IMR-90 (cell line): ENCODE results near the gene VAMP5. TPM values are rescaled to one million over a fixed set of nuclear protein-coding genes. Genes with fewer than 3 reads are reported as not detected.

ENCODE experiments used
- ATAC-seq: fragments of 200-7000 bp; cut with Tn5 transposase; 2 replicates; pipeline ENCODE4 v1.9.1; 2020; ENCODE audit warnings: low read depth, mild to moderate bottlenecking, moderate library complexity
- BruUV-seq: library from RNA; stranded (reverse); fragments of 400-500 nt; replicated peaks from 2 replicates; lab custom pipeline; 2021; lab: Mats Ljungman, UMichigan
- CTCF ChIA-PET: fragments of 300-600 bp; formaldehyde crosslinking; extraction: SDS; loops from one replicate; lab custom pipeline; 2021; ENCODE audit warnings: antibody characterized with exemption; lab: Yijun Ruan, JAX
- POLR2A ChIA-PET: fragments of 300-600 bp; sonication (Branson Sonifier 250); formaldehyde crosslinking; loops from one replicate; lab custom pipeline; 2022; ENCODE audit warnings: antibody characterized with exemption; ENCODE audit not compliant: unreplicated experiment; lab: Charles Lee
- DNase-seq: peaks from one replicate; pipeline ENCODE4 v3.0.0; 2013
- H2AFZ ChIP-seq: replicated peaks from 2 replicates; pipeline ENCODE3; 2013; ENCODE audit warnings: low read length, mild to moderate bottlenecking; ENCODE audit not compliant: poor library complexity
- H2AK5ac ChIP-seq: 2 replicates; pipeline ENCODE4 v1.6.1; 2013; ENCODE audit warnings: low read depth, low read length, inconsistent platforms
- H2AK9ac ChIP-seq: replicated peaks from 2 replicates; pipeline ENCODE3; 2013; ENCODE audit warnings: mild to moderate bottlenecking, low read depth, low read length, moderate library complexity; ENCODE audit not compliant: poor library complexity
- H2BK120ac ChIP-seq: 2 replicates; pipeline ENCODE4 v1.6.1; 2013; ENCODE audit warnings: low read depth, low read length, inconsistent platforms
- H2BK15ac ChIP-seq: 3 replicates; pipeline ENCODE4 v1.6.1; 2013; ENCODE audit warnings: low read depth, low read length, inconsistent platforms
- H2BK20ac ChIP-seq: 2 replicates; pipeline ENCODE4 v1.6.1; 2013; ENCODE audit warnings: low read depth, mild to moderate bottlenecking, inconsistent platforms, low read length, moderate library complexity
- H2BK5ac ChIP-seq: 2 replicates; pipeline ENCODE4 v1.6.1; 2013; ENCODE audit warnings: mild to moderate bottlenecking, low read depth, low read length, inconsistent platforms; ENCODE audit not compliant: poor library complexity, severe bottlenecking
- H3K14ac ChIP-seq: replicated peaks from 2 replicates; pipeline ENCODE4 v1.6.1; 2013; ENCODE audit warnings: low read depth, low read length, inconsistent platforms
- H3K18ac ChIP-seq: 2 replicates; pipeline ENCODE4 v1.6.1; 2013; ENCODE audit warnings: low read depth, low read length, control low read depth
- H3K23ac ChIP-seq: 2 replicates; pipeline ENCODE4 v1.6.1; 2013; ENCODE audit warnings: low read depth, low read length, inconsistent platforms
- H3K27ac ChIP-seq: 2 replicates; pipeline ENCODE4 v1.5.1; 2013; ENCODE audit warnings: mild to moderate bottlenecking, control low read depth, low read length; ENCODE audit not compliant: insufficient read depth
- H3K27me3 ChIP-seq: 2 replicates; pipeline ENCODE4 v1.6.1; 2013; ENCODE audit warnings: low read length; ENCODE audit not compliant: control insufficient read depth, insufficient read depth
- H3K36me3 ChIP-seq: 2 replicates; pipeline ENCODE4 v1.6.1; 2013; ENCODE audit warnings: low read length, mixed read lengths; ENCODE audit not compliant: control insufficient read depth, insufficient read depth
- H3K4ac ChIP-seq: 2 replicates; pipeline ENCODE4 v1.6.1; 2013; ENCODE audit warnings: low read depth, low read length, inconsistent platforms
- H3K4me1 ChIP-seq: 2 replicates; pipeline ENCODE4 v1.6.1; 2013; ENCODE audit warnings: low read length, mixed read lengths; ENCODE audit not compliant: control insufficient read depth, insufficient read depth
- H3K4me2 ChIP-seq: 2 replicates; pipeline ENCODE4 v1.6.1; 2013; ENCODE audit warnings: low read depth, mild to moderate bottlenecking, control low read depth, low read length, moderate library complexity
- H3K4me3 ChIP-seq: 2 replicates; pipeline ENCODE4 v1.5.1; 2013; ENCODE audit warnings: low read depth, mild to moderate bottlenecking, control low read depth, low read length, moderate library complexity; ENCODE audit not compliant: insufficient read depth
- H3K56ac ChIP-seq: 2 replicates; pipeline ENCODE4 v1.6.1; 2013; ENCODE audit warnings: low read length, inconsistent platforms; ENCODE audit not compliant: insufficient read depth; ENCODE audit errors: extremely low read depth
- H3K79me1 ChIP-seq, 2 experiments: 2 replicates each; pipeline ENCODE4 v1.6.1; 2013; ENCODE audit warnings: low read length in 2 of 2, inconsistent platforms in 1 of 2, low read depth in 1 of 2
- H3K9ac ChIP-seq: 2 replicates; pipeline ENCODE4 v1.6.1; 2013; ENCODE audit warnings: low read depth, low read length, control low read depth
- H3K9me1 ChIP-seq: 2 replicates; pipeline ENCODE4 v1.6.1; 2013; ENCODE audit warnings: low read length, inconsistent platforms; ENCODE audit not compliant: insufficient read depth
- H3K9me3 ChIP-seq: 2 replicates; pipeline ENCODE4 v1.6.1; 2013; ENCODE audit warnings: low read length; ENCODE audit not compliant: control insufficient read depth, insufficient read depth
- H4K20me1 ChIP-seq: 2 replicates; pipeline ENCODE4 v1.6.1; 2013; ENCODE audit warnings: low read length, inconsistent platforms; ENCODE audit not compliant: insufficient read depth
- H4K5ac ChIP-seq: 2 replicates; pipeline ENCODE4 v1.6.1; 2013; ENCODE audit warnings: mild to moderate bottlenecking, low read depth, low read length, control low read depth
- H4K8ac ChIP-seq, 2 experiments: 2 replicates each; pipeline ENCODE4 v1.6.1; 2013; ENCODE audit warnings: low read depth in 2 of 2, low read length in 2 of 2, control low read depth in 1 of 2, inconsistent platforms in 1 of 2
- H4K91ac ChIP-seq: 2 replicates; pipeline ENCODE4 v1.6.1; 2013; ENCODE audit warnings: low read depth, low read length, inconsistent platforms; ENCODE audit not compliant: insufficient read depth
- BHLHE40 ChIP-seq: fragments of 150-350 bp; IDR thresholded peaks from 2 replicates; pipeline ENCODE4 v1.6.1; 2016; ENCODE audit warnings: mild to moderate bottlenecking, low read depth, low read length
- CEBPB ChIP-seq: IDR thresholded peaks from 2 replicates; pipeline ENCODE4 v1.6.1; 2012; ENCODE audit warnings: low read depth, low read length, improper control_type of control experiment
- CHD1 ChIP-seq: IDR thresholded peaks from 2 replicates; pipeline ENCODE4 v1.6.1; 2012; ENCODE audit warnings: low read depth, low read length, improper control_type of control experiment
- FOS ChIP-seq: fragments of 150-350 bp; IDR thresholded peaks from 2 replicates; pipeline ENCODE4 v1.6.1; 2016; ENCODE audit warnings: low read depth, low read length
- MAFK ChIP-seq: IDR thresholded peaks from 2 replicates; pipeline ENCODE4 v1.6.1; 2012; ENCODE audit warnings: low read depth, low read length, improper control_type of control experiment
- MAZ ChIP-seq: IDR thresholded peaks from 2 replicates; pipeline ENCODE4 v1.6.1; 2012; ENCODE audit warnings: low read depth, mild to moderate bottlenecking, low read length, improper control_type of control experiment, moderate library complexity, borderline replicate concordance
- MXI1 ChIP-seq: IDR thresholded peaks from 2 replicates; pipeline ENCODE4 v1.6.1; 2012; ENCODE audit warnings: low read depth, mild to moderate bottlenecking, low read length, moderate library complexity, borderline replicate concordance
- NFE2L2 ChIP-seq: fragments of 150-350 bp; IDR thresholded peaks from 2 replicates; pipeline ENCODE4 v1.6.1; 2016; ENCODE audit warnings: low read depth, mild to moderate bottlenecking, low read length
- POLR2A ChIP-seq: IDR thresholded peaks from 2 replicates; pipeline ENCODE4 v1.6.1; 2012; ENCODE audit warnings: mild to moderate bottlenecking, low read depth, low read length
- RAD21 ChIP-seq: IDR thresholded peaks from 2 replicates; pipeline ENCODE4 v1.6.1; 2012; ENCODE audit warnings: low read length, improper control_type of control experiment
- RCOR1 ChIP-seq: IDR thresholded peaks from 2 replicates; pipeline ENCODE4 v1.6.1; 2012; ENCODE audit warnings: mild to moderate bottlenecking, low read length, improper control_type of control experiment; ENCODE audit not compliant: insufficient replicate concordance
- RFX5 ChIP-seq: IDR thresholded peaks from 2 replicates; pipeline ENCODE4 v1.8.0; 2012; ENCODE audit warnings: low read depth, mild to moderate bottlenecking, low read length, moderate library complexity
- SMC3 ChIP-seq: fragments of 150-350 bp; IDR thresholded peaks from 2 replicates; pipeline ENCODE4 v1.6.1; 2016; ENCODE audit warnings: low read depth, mild to moderate bottlenecking, antibody characterized with exemption, low read length, moderate library complexity
- whole genome bisulfite sequencing, 2 experiments: methylation state at CpG; one replicate each; pipeline versions ENCODE4 v1.1.5 to v1.1.7; 2013; ENCODE audit warnings: missing lambda C conversion rate in 2 of 2; ENCODE audit not compliant: insufficient read length in 1 of 2; ENCODE audit errors: extremely low coverage in 2 of 2; 5-methylcytosine and 5-hydroxymethylcytosine counted together
- dilution Hi-C: fragments of 300-500 bp; cut with HindIII; formaldehyde crosslinking; loops from one replicate; pipeline ENCODE4 v1.14.3; 2018; ENCODE audit warnings: low sequenced_read_pairs; ENCODE audit not compliant: unreplicated experiment
- in situ Hi-C: fragments of 300-500 bp; cut with MboI; formaldehyde crosslinking; loops from 3 replicates; pipeline ENCODE4 v1.14.3; 2019; ENCODE audit warnings: low sequenced_read_pairs, inconsistent platforms, mixed read lengths
- intact Hi-C: fragments of 100-400 bp; cut with micrococcal nuclease; formaldehyde crosslinking; loops from 2 replicates; pipeline ENCODE4 v1.10.0; 2022
- polyA plus RNA-seq, 3 experiments: library from polyadenylated mRNA; depleted of rRNA; stranded (reverse); fragments of >200 nt; gene quantifications; 2 replicates each; pipeline ENCODE4 v1.2.3, GENCODE V29; 2012; ENCODE audit warnings: low replicate concordance in 1 of 3
- total RNA-seq: library from RNA; depleted of rRNA; stranded (reverse); fragments of >200 nt; gene quantifications from 2 replicates; pipeline ENCODE4 v1.2.3, GENCODE V29; 2012
- TF ChIP-seq, protein P1 (sequence below): fragments of 150-350 bp; IDR thresholded peaks from 2 replicates; pipeline ENCODE4 v1.6.1; 2016; ENCODE audit warnings: low read depth, mild to moderate bottlenecking, low read length, moderate library complexity, borderline replicate concordance
- TF ChIP-seq, protein P2 (sequence below): conservative IDR thresholded peaks from 2 replicates; pipeline ENCODE4 v1.5.1; 2012; ENCODE audit warnings: mild to moderate bottlenecking, low read depth, low read length, improper control_type of control experiment

Gene VAMP5
- total and polyA plus RNA-seq, 2 of the 4 experiments (the other 2 are of a cell fraction), result 13.8 to 103 TPM

DNA sequence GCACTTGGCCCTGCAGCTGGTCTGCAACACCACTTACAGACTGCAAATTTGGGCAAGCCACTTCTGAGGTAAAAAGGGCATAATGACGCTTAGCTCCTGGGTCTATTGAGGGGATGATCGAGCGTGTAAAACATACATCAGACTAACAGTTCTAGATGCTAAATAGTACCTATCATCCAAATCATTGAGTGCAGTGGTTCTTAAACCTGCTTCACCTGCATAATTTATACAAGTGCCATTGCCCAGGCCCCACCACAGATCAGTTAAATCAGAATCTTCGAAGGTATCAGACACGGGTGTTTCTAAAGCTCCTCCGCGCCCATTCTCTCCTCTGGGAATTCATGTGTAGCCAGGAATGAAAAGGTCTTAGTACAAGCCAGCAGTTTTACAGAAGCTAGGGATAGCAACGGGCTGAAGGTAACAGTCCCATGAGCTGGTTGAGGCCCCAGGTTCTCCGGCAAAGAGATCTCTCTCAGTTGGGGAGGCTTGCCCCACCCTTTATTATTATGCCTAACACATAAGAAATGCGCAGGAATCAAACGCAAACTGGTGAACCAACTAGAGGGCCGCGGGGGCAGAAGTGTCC, 10.6 kb downstream of the VAMP5 start:
- Histone ChIP-seq H3K9me1 (peaks cover 30% of the 10 kb centered on the region), H3K56ac (peak overlapping the region; percentile 42; the same call in 1 of the 2 replicates), H2BK15ac (no peak overlapping the region), H2BK20ac (no peak overlapping the region), H3K4me2 (peak overlapping the region; percentile 79), H2AK5ac (peak overlapping the region; percentile 54), H4K5ac (peak overlapping the region; percentile 25), H4K20me1 (peaks cover 23% of the 10 kb centered on the region), H3K4ac (peak overlapping the region; percentile 84), H4K91ac (peak overlapping the region; percentile 62), H2BK120ac (peak overlapping the region; percentile 6; the same call in 1 of the 2 replicates), H3K14ac (peak overlapping the region; percentile 66), H3K4me3 (peak overlapping the region; percentile 46), H3K9me3 (no peaks in the 10 kb centered on the region), H2AK9ac (peak overlapping the region; percentile 78), H4K8ac (peak overlapping the region; percentile 42 to 90), H3K36me3 (peaks cover 24% of the 10 kb centered on the region), H3K4me1 (peaks cover 24% of the 10 kb centered on the region), H3K23ac (peak overlapping the region; percentile 61), H2AFZ (peak overlapping the region; percentile 95), H3K18ac (0 out of 2 replicates have a peak overlapping the region, but pooled peaks have one; percentile 5), H2BK5ac (peak overlapping the region; percentile 77), H3K9ac (peak overlapping the region; percentile 58), H3K27me3 (no peaks in the 10 kb centered on the region), H3K79me1 (peaks cover 36 to 71% of the 10 kb centered on the region in 2 experiments), H3K27ac (peak overlapping the region; percentile 63)
- BruUV-seq, result no TSS peak
- ChIA-PET CTCF (no interaction called here), POLR2A (interaction anchor here (0.5 to 2.5 kb wide), 3 partner anchors 10 to 188 kb away, joined by 6 to 14 read pairs (median 6); no protein-coding TSS in a partner anchor)
- ATAC-seq, result no peak
- no peak for DNase-seq
- in situ Hi-C loops (no loop called here), intact Hi-C loops (no loop called here), dilution Hi-C loops (no loop called here)
- no CpG with 5 or more reads among the region's 13 CpGs for WGBS, 2 experiments
- TF ChIP-seq RCOR1, result no peak
- no peak for TF ChIP-seq MAZ
- no peak for TF ChIP-seq POLR2A
- no peak for TF ChIP-seq CHD1
- TF ChIP-seq RAD21, result no peak
- TF ChIP-seq, protein P1, sequence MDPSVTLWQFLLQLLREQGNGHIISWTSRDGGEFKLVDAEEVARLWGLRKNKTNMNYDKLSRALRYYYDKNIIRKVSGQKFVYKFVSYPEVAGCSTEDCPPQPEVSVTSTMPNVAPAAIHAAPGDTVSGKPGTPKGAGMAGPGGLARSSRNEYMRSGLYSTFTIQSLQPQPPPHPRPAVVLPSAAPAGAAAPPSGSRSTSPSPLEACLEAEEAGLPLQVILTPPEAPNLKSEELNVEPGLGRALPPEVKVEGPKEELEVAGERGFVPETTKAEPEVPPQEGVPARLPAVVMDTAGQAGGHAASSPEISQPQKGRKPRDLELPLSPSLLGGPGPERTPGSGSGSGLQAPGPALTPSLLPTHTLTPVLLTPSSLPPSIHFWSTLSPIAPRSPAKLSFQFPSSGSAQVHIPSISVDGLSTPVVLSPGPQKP, result no peak
- TF ChIP-seq MAFK, result no peak
- no peak for TF ChIP-seq NFE2L2
- no peak for TF ChIP-seq MXI1
- TF ChIP-seq CEBPB, result no peak
- TF ChIP-seq FOS, result no peak
- TF ChIP-seq RFX5, result no peak
- TF ChIP-seq BHLHE40, result no peak
- TF ChIP-seq, protein P2, sequence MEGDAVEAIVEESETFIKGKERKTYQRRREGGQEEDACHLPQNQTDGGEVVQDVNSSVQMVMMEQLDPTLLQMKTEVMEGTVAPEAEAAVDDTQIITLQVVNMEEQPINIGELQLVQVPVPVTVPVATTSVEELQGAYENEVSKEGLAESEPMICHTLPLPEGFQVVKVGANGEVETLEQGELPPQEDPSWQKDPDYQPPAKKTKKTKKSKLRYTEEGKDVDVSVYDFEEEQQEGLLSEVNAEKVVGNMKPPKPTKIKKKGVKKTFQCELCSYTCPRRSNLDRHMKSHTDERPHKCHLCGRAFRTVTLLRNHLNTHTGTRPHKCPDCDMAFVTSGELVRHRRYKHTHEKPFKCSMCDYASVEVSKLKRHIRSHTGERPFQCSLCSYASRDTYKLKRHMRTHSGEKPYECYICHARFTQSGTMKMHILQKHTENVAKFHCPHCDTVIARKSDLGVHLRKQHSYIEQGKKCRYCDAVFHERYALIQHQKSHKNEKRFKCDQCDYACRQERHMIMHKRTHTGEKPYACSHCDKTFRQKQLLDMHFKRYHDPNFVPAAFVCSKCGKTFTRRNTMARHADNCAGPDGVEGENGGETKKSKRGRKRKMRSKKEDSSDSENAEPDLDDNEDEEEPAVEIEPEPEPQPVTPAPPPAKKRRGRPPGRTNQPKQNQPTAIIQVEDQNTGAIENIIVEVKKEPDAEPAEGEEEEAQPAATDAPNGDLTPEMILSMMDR, result no peak
- TF ChIP-seq SMC3, result no peak
